HG03108 (cell line): Measurements from ENCODE around the gene STYXL2.

Experiments used
- ATAC-seq: cut with Tn5 transposase; IDR thresholded peaks from one replicate; pipeline ENCODE4 v1.9.1; 2021; ENCODE audit warnings: moderate library complexity; ENCODE audit not compliant: unreplicated experiment

The STYXL2 gene

GRCh38 chr1:167107456-167107855, 13.6 kb downstream of the STYXL2 start:
- no peak for ATAC-seq

- no peak for ATAC-seq
Observed at GRCh38 chr1:167109125-167109524, 15.2 kb downstream of the STYXL2 start.

GRCh38 chr1:167110586-167110985, 16.7 kb downstream of the STYXL2 start:
- peak; percentile 38 for ATAC-seq

GRCh38 chr1:167111868-167112709, 18.2 kb downstream of the STYXL2 start:
- ATAC-seq, result no peak

GRCh38 chr1:167114725-167115124, 20.9 kb downstream of the STYXL2 start:
- ATAC-seq, result no peak

- no peak for ATAC-seq
Observed at GRCh38 chr1:167115655-167116054, 21.8 kb downstream of the STYXL2 start.

- no peak for ATAC-seq
Observed at GRCh38 chr1:167116174-167116573, 22.3 kb downstream of the STYXL2 start.

- no peak for ATAC-seq
Observed at GRCh38 chr1:167117225-167117624, 23.4 kb downstream of the STYXL2 start.

GRCh38 chr1:167118188-167118587, 24.3 kb downstream of the STYXL2 start:
- ATAC-seq, result no peak

GRCh38 chr1:167119696-167120095, 25.8 kb downstream of the STYXL2 start:
- ATAC-seq, result no peak

- ATAC-seq, result no peak
Observed at GRCh38 chr1:167120899-167121298, 27.0 kb downstream of the STYXL2 start.

- ATAC-seq, result no peak
Observed at GRCh38 chr1:167121375-167122120, 27.7 kb downstream of the STYXL2 start.

- ATAC-seq, result no peak
Observed at GRCh38 chr1:167122121-167122480, 28.2 kb downstream of the STYXL2 start.

GRCh38 chr1:167122568-167122967, 28.7 kb downstream of the STYXL2 start:
- no peak for ATAC-seq

GRCh38 chr1:167126317-167126716, 32.4 kb downstream of the STYXL2 start:
- ATAC-seq, result no peak

- no peak for ATAC-seq
Observed at GRCh38 chr1:167126811-167127210, 32.9 kb downstream of the STYXL2 start.

- ATAC-seq, result no peak
Observed at GRCh38 chr1:167127236-167127635, 33.4 kb downstream of the STYXL2 start.

GRCh38 chr1:167127661-167128060, 33.8 kb downstream of the STYXL2 start:
- ATAC-seq, result no peak

- no peak for ATAC-seq
Observed at GRCh38 chr1:167128261-167129227, 34.7 kb downstream of the STYXL2 start.

- no peak for ATAC-seq
Observed at GRCh38 chr1:167130829-167131510, 37.1 kb downstream of the STYXL2 start.
